ENCODE measurements around the gene TIGD2. TPM values are rescaled to one million over a fixed set of nuclear protein-coding genes. Genes with fewer than 3 reads are reported as not detected.

TIGD2 gene
- polyA plus RNA-seq, 1 experiment, result 9.3 TPM

DNA sequence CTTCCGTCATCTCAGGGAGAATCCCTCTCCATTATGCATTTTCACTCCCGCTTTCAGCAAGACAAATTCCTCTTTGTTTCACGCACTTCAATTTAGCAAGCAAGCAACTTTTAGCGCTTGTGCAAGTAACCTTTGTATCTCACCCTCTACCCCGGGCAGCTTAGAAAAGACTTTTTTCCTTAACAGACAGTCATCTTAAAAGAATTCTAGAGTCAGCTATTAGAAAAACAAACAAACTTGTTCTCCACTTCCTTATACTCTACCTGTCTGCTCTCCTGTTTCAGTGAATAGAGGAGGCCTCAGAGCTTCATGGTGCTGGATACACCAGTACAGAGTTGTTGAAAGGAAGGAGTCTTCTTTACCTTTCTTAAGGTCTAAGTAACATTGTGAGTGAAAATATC, 12.1 kb downstream of the TIGD2 start:
- Histone ChIP-seq H3K27ac (ENCODE audit: low read depth, low read length) (no peak overlapping the region), H3K4me3 (ENCODE audit: low read depth, low read length) (no peak overlapping the region), H3K27me3 (ENCODE audit: control insufficient read depth, insufficient read depth, low read length) (no peaks in the 10 kb centered on the region), H3K9me3 (ENCODE audit: control insufficient read depth, insufficient read depth, low read length) (no peaks in the 10 kb centered on the region)
- no peak for DNase-seq (ENCODE audit: low read depth, low spot score)
- ChIA-PET POLR2A (no interaction called here), CTCF (interaction anchor here (0.6 to 0.7 kb wide), 2 partner anchors 12 to 13 kb away, joined by 3 to 5 read pairs; partner anchors contain the start of gene TIGD2)
- TF ChIP-seq, protein P1, sequence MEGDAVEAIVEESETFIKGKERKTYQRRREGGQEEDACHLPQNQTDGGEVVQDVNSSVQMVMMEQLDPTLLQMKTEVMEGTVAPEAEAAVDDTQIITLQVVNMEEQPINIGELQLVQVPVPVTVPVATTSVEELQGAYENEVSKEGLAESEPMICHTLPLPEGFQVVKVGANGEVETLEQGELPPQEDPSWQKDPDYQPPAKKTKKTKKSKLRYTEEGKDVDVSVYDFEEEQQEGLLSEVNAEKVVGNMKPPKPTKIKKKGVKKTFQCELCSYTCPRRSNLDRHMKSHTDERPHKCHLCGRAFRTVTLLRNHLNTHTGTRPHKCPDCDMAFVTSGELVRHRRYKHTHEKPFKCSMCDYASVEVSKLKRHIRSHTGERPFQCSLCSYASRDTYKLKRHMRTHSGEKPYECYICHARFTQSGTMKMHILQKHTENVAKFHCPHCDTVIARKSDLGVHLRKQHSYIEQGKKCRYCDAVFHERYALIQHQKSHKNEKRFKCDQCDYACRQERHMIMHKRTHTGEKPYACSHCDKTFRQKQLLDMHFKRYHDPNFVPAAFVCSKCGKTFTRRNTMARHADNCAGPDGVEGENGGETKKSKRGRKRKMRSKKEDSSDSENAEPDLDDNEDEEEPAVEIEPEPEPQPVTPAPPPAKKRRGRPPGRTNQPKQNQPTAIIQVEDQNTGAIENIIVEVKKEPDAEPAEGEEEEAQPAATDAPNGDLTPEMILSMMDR (IDR thresholded peaks at IDR 0.05; ENCODE audit: low read depth, low read length), result no peak

DNA sequence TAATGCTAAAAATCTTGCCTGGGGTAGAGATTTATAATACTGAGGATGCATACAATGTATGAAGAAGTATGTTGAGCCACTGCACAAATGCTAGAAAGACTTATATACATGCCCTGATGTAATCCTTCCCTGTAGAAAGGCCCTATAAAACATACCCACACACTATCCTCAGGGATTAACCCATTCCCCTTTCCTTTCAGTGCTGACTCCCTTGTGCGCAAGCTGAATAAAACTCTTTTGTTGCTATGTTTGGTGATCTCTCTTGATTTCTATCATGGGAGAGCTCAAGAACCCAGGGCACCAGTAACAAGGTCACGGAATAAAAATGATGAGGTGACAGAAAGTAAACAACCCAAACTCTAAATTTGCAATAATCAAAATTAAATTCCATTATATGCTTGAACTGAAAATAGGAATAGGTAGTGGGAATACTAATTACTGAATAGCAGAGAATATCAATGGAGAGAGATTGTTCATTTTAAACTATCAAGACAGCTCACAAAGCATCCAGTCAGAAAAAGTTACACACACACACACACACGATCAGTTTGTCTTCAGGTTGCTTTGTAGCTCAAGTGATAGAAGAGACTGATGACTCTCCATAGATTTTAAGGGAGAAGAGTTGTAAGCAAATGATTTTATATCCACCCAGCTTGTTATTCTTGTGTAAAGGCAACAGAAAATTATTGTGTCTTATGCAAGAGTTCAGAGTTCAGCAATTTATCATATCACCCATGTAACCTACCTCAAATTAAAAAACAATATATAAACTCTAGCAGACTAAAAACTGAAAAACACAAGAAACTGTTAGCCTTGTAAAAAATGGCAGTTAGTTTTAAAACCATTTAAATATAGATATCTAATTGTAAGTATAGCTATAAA, 14.8 kb downstream of the TIGD2 start:
- Histone ChIP-seq H3K27ac (ENCODE audit: low read depth, low read length) (no peak overlapping the region), H3K27me3 (ENCODE audit: control insufficient read depth, insufficient read depth, low read length) (no peaks in the 10 kb centered on the region), H3K9me3 (ENCODE audit: control insufficient read depth, insufficient read depth, low read length) (no peaks in the 10 kb centered on the region), H3K4me3 (ENCODE audit: low read depth, low read length) (no peak overlapping the region)
- POLR2A ChIA-PET, result no interaction called here
- TF ChIP-seq, protein P1 (IDR thresholded peaks at IDR 0.05; ENCODE audit: low read depth, low read length), result no peak
- DNase-seq (ENCODE audit: low read depth, low spot score), result no peak
- CTCF ChIA-PET, result interaction anchor here (1.4 kb wide), 1 partner anchor 14 kb away, joined by 3 read pairs; no protein-coding TSS in a partner anchor

DNA sequence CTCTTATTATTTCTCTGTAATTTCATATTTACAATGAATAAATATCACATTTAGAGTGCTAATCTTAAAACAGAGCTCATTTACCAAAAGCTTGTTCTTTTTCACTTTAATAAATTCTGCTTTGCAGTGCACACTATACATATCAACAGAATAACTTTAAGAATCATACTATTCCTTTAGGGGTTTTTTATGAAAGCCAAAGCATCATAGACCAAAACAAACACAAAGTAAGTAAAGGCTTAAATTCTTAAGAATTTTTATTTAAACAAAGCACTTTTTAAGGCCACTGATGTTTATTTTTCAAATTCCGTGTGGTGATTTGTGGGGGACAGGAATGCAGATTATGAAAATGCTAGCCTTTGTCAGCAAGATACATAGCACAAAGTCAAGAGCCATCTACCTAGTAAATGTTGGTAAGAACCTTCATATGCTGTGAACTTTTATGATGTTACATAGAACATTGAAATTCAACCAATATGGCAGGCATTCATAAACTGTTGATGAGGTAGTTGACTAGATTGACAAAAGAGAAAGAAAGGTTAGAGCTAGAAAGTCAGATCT, 17.8 kb downstream of the TIGD2 start:
- CTCF ChIA-PET, result interaction anchor here (0.7 to 1.0 kb wide), 2 partner anchors 310 to 589 kb away, joined by 3 read pairs; no protein-coding TSS in a partner anchor
- Histone ChIP-seq H3K27ac (ENCODE audit: low read depth, low read length) (no peak overlapping the region), H3K4me3 (ENCODE audit: low read depth, low read length) (no peak overlapping the region), H3K9me3 (ENCODE audit: control insufficient read depth, insufficient read depth, low read length) (no peaks in the 10 kb centered on the region), H3K27me3 (ENCODE audit: control insufficient read depth, insufficient read depth, low read length) (no peaks in the 10 kb centered on the region)
- TF ChIP-seq, protein P1 (IDR thresholded peaks at IDR 0.05; ENCODE audit: low read depth, low read length), result no peak
- POLR2A ChIA-PET, result no interaction called here
- DNase-seq (ENCODE audit: low read depth, low spot score), result peak; percentile 48

DNA sequence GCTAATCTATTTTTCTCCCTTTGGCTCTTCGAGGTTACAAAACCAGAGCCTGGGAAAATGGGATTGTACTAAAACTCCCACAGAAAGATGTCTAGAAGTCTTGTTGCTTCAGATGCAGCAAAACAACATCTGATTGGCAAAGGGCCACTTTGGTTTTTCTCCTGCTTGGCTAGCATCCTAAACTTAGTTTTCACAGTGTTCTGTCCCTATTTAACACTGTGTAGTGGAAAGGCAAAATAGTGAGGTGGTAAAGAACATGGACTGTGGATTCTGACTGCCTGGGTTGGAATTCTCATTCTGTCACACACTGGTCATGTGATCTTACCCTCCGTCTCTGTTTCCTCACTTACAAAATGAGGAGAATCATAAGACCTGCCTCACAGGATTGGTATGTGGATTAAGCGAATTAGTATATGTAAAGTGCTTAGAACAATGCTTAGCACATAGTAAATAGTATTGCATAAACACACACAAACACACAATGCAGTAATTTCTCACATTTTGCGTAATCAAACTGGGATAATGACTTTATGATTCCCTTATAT, 23.5 kb downstream of the TIGD2 start:
- DNase-seq (ENCODE audit: low read depth, low spot score), result no peak
- ChIA-PET CTCF (no interaction called here), POLR2A (no interaction called here)
- TF ChIP-seq, protein P1 (IDR thresholded peaks at IDR 0.05; ENCODE audit: low read depth, low read length), result no peak
- Histone ChIP-seq H3K9me3 (ENCODE audit: control insufficient read depth, insufficient read depth, low read length) (no peaks in the 10 kb centered on the region), H3K4me3 (ENCODE audit: low read depth, low read length) (no peak overlapping the region), H3K27me3 (ENCODE audit: control insufficient read depth, insufficient read depth, low read length) (no peaks in the 10 kb centered on the region), H3K27ac (ENCODE audit: low read depth, low read length) (no peak overlapping the region)

DNA sequence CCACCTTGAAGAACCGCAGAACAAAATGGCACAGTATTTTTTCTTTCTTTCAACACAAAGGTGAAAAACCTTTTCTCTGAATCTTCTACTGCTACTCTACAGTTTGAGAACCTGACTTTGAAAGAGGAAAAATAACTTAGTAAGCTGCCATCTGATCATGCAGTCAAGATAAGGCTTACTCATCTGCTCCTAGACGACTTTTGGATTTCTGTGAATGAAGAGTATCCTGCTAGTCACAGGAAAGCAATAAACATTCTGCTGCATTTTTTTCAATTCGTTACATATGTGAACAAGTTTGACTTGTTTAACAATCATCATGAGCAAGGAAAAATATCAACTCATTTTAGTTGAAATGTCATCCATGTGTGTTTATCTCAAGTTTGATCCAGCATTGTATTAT, 25.2 kb downstream of the TIGD2 start:
- ChIA-PET POLR2A (no interaction called here), CTCF (interaction anchor here (0.6 kb wide), 1 partner anchor 1671 kb away, joined by 3 read pairs; no protein-coding TSS in a partner anchor)
- H3K9me3 ChIP-seq (ENCODE audit: control insufficient read depth, insufficient read depth, low read length), result no peaks in the 10 kb centered on the region
- TF ChIP-seq, protein P1 (IDR thresholded peaks at IDR 0.05; ENCODE audit: low read depth, low read length), result no peak
- DNase-seq (ENCODE audit: low read depth, low spot score), result no peak
- no peak overlapping the region for H3K27ac ChIP-seq (ENCODE audit: low read depth, low read length)
- H3K4me3 ChIP-seq (ENCODE audit: low read depth, low read length), result no peak overlapping the region
- no peaks in the 10 kb centered on the region for H3K27me3 ChIP-seq (ENCODE audit: control insufficient read depth, insufficient read depth, low read length)

All from AG04450 (cell line).